GM12872 (cell line): ENCODE measurements around the gene MVB12B.

Source experiments
- TF ChIP-seq, protein P1 (sequence below): IDR thresholded peaks from 3 replicates; pipeline ENCODE4 v1.5.1; 2011; ENCODE audit warnings: low read depth, mild to moderate bottlenecking, low read length, moderate library complexity; ENCODE audit not compliant: insufficient read depth

Gene MVB12B

DNA sequence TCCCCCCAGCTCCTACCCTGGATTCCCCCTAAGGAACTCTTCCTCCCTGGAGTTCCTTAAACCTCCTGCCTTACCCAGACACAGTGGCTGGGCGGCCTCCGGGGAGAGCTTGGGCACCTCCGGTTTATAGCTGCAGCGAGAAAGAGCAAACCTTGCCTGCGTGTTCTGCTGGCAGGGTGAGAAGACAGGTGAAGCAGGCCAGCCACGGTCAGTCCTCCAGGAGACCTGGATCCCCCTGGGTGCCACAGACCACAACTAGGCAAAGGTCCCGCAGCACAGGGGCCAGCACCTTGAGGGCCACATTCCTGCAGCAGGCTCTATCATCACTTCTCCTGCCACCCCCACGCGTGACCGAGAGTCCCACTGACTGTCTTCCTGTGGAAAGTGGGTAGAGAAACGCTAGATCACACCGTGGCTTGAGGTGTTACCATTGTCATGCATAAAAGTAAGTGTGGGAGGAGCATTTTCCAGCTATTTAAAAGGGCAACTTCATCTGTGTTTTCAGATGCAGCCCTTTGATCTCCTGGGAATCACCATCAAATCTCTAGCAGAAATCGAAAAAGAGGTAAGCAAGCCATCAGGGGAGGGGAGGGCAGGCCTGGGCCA, 156.9 kb downstream of the MVB12B start:
- TF ChIP-seq, protein P1, sequence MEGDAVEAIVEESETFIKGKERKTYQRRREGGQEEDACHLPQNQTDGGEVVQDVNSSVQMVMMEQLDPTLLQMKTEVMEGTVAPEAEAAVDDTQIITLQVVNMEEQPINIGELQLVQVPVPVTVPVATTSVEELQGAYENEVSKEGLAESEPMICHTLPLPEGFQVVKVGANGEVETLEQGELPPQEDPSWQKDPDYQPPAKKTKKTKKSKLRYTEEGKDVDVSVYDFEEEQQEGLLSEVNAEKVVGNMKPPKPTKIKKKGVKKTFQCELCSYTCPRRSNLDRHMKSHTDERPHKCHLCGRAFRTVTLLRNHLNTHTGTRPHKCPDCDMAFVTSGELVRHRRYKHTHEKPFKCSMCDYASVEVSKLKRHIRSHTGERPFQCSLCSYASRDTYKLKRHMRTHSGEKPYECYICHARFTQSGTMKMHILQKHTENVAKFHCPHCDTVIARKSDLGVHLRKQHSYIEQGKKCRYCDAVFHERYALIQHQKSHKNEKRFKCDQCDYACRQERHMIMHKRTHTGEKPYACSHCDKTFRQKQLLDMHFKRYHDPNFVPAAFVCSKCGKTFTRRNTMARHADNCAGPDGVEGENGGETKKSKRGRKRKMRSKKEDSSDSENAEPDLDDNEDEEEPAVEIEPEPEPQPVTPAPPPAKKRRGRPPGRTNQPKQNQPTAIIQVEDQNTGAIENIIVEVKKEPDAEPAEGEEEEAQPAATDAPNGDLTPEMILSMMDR, result no peak

DNA sequence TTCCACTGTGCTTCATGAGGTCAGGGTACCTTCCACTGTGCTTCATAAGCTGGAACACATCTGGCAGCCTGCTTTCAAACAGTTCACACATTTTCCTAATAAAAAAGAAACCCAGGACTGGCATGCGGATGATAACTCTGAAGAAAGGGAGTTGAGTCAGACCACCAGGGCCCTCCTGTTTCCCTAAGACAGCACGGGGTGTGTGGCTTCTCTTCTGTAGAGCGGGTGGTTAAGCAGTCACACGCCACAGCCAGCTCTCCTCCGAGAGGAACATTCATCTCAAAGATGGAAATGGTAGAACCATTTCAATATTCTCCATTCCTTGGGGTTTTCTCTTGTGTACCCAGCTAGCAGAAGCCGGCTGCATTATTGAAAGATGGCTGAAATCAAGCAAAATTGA, 159.0 kb downstream of the MVB12B start:
- TF ChIP-seq, protein P1, result no peak

- TF ChIP-seq, protein P1, result no peak
These were observed 159.6 kb downstream of the MVB12B start for GRCh38 chr9:126486276-126486675.

DNA sequence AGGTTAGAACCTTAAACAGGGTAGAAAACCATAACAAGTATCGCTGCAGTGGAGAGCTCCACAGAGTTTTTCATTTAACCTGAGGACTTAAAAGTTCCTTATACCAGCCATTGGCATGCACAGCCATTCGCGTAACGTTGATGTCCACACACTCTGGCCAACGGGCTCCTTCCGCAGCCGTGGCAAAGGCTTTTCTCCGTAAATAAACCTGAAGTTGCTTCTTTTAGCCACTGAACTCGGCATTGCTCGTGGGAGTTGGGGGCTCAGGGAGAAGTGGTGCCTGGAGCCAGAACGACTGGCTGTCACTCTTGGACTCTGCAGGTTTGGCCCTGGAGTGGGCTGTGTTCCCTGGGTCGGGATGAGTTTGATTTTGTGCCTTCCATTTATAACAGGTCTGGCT, 161.2 kb downstream of the MVB12B start:
- TF ChIP-seq, protein P1, result no peak

- TF ChIP-seq, protein P1, result no peak
These were observed 161.7 kb downstream of the MVB12B start for GRCh38 chr9:126488310-126488709.

GRCh38 chr9:126488881-126489404, 162.3 kb downstream of the MVB12B start:
- TF ChIP-seq, protein P1, result no peak

- TF ChIP-seq, protein P1, result no peak
These were observed 163.1 kb downstream of the MVB12B start for GRCh38 chr9:126489581-126490213.
